Liver (tissue), 9 donors: ENCODE measurements around the gene ECEL1. TPM values are rescaled to one million over a fixed set of nuclear protein-coding genes. Genes with fewer than 3 reads are reported as not detected.

ENCODE experiments used
- DNase-seq: peaks from one replicate; pipeline ENCODE4 v3.0.0-alpha.2; 2017; ENCODE audit warnings: low spot score
- H3K27ac ChIP-seq, 2 donors: one replicate each; pipeline ENCODE4 v1.7.0; 2013; ENCODE audit warnings: inconsistent platforms in 2 of 2, low read length in 2 of 2, control low read depth in 1 of 2, low read depth in 1 of 2, mild to moderate bottlenecking in 1 of 2
- H3K27me3 ChIP-seq, 4 donors: one replicate each; pipeline versions ENCODE4 v1.6.1 to v1.7.0; 2013; ENCODE audit warnings: low read length in 3 of 4, inconsistent platforms in 1 of 4, mild to moderate bottlenecking in 1 of 4, moderate library complexity in 1 of 4; ENCODE audit not compliant: control insufficient read depth in 4 of 4, insufficient read depth in 4 of 4
- H3K36me3 ChIP-seq, 4 donors: one replicate each; pipeline versions ENCODE4 v1.6.1 to v1.7.0; 2013; ENCODE audit warnings: low read length in 3 of 4, mild to moderate bottlenecking in 3 of 4, low read depth in 1 of 4, moderate library complexity in 1 of 4; ENCODE audit not compliant: control insufficient read depth in 4 of 4, insufficient read depth in 3 of 4
- H3K4me1 ChIP-seq, 4 donors: one replicate each; pipeline versions ENCODE4 v1.6.1 to v1.7.0; 2013; ENCODE audit warnings: low read length in 3 of 4, mild to moderate bottlenecking in 3 of 4, moderate library complexity in 1 of 4; ENCODE audit not compliant: control insufficient read depth in 4 of 4, insufficient read depth in 4 of 4
- H3K4me3 ChIP-seq, 3 donors: one replicate each; pipeline versions ENCODE4 v1.6.1 to v1.7.0; 2013; ENCODE audit warnings: low read length in 3 of 3, control low read depth in 1 of 3, low read depth in 1 of 3, mild to moderate bottlenecking in 1 of 3
- H3K9ac ChIP-seq, 2 donors: one replicate each; pipeline ENCODE4 v1.7.0; 2013; ENCODE audit warnings: low read length in 2 of 2, mild to moderate bottlenecking in 2 of 2, moderate library complexity in 2 of 2, control low read depth in 1 of 2, low read depth in 1 of 2
- H3K9me3 ChIP-seq, 4 donors: one replicate each; pipeline versions ENCODE4 v1.6.1 to v1.7.0; 2013; ENCODE audit warnings: low read length in 3 of 4; ENCODE audit not compliant: control insufficient read depth in 4 of 4
- CTCF ChIP-seq: fragments of 150-350 bp; IDR thresholded peaks from 2 replicates; pipeline ENCODE4 v1.5.1; 2017; ENCODE audit warnings: improper control_type of control experiment, low read depth, low read length; ENCODE audit not compliant: missing input control
- EGR1 ChIP-seq, 2 donors: IDR thresholded peaks; 2 replicates each; pipeline ENCODE4 v1.6.1; 2016 to 2018; ENCODE audit warnings: antibody characterized with exemption in 2 of 2, low read depth in 2 of 2
- FOXA1 ChIP-seq: IDR thresholded peaks from 2 replicates; pipeline ENCODE4 v1.6.1; 2016; ENCODE audit warnings: antibody characterized with exemption
- FOXA2 ChIP-seq: IDR thresholded peaks from 2 replicates; pipeline ENCODE4 v1.6.1; 2016; ENCODE audit warnings: antibody characterized with exemption
- GABPA ChIP-seq, 2 donors: IDR thresholded peaks in 1 of 2; conservative IDR thresholded peaks in 1 of 2; 2 replicates each; pipeline ENCODE4 v1.6.1; 2016; ENCODE audit warnings: antibody characterized with exemption in 2 of 2, mild to moderate bottlenecking in 1 of 2, moderate library complexity in 1 of 2
- HNF4A ChIP-seq, 2 donors: conservative IDR thresholded peaks; 2 replicates each; pipeline ENCODE4 v1.6.1; 2016; ENCODE audit warnings: antibody characterized with exemption in 2 of 2, mild to moderate bottlenecking in 2 of 2
- HNF4G ChIP-seq: IDR thresholded peaks from 2 replicates; pipeline ENCODE4 v1.6.1; 2016; ENCODE audit warnings: antibody characterized with exemption
- JUND ChIP-seq, 2 donors: IDR thresholded peaks; 2 replicates each; pipeline ENCODE4 v1.6.1; 2016; ENCODE audit warnings: antibody characterized with exemption in 2 of 2
- MAX ChIP-seq: IDR thresholded peaks from 2 replicates; pipeline ENCODE4 v1.6.1; 2016; ENCODE audit warnings: antibody characterized with exemption
- NR2F2 ChIP-seq: IDR thresholded peaks from 2 replicates; pipeline ENCODE4 v1.6.1; 2016; ENCODE audit warnings: antibody characterized with exemption
- RAD21 ChIP-seq, 2 donors: IDR thresholded peaks; 2 replicates each; pipeline ENCODE4 v1.6.1; 2016; ENCODE audit warnings: antibody characterized with exemption in 2 of 2, mild to moderate bottlenecking in 2 of 2
- REST ChIP-seq: IDR thresholded peaks from 2 replicates; pipeline ENCODE4 v1.6.1; 2016; ENCODE audit warnings: antibody characterized with exemption, mild to moderate bottlenecking
- RXRA ChIP-seq, 2 donors: IDR thresholded peaks; 2 replicates each; pipeline ENCODE4 v1.6.1; 2017 to 2018; ENCODE audit warnings: antibody characterized with exemption in 2 of 2, mild to moderate bottlenecking in 1 of 2
- SP1 ChIP-seq: IDR thresholded peaks from 2 replicates; pipeline ENCODE4 v1.6.1; 2018; ENCODE audit warnings: antibody characterized with exemption, mild to moderate bottlenecking
- TAF1 ChIP-seq: conservative IDR thresholded peaks from 2 replicates; pipeline ENCODE4 v1.6.1; 2016; ENCODE audit warnings: antibody characterized with exemption, mild to moderate bottlenecking
- YY1 ChIP-seq: IDR thresholded peaks from 2 replicates; pipeline ENCODE4 v1.6.1; 2016; ENCODE audit warnings: antibody characterized with exemption, mild to moderate bottlenecking
- WGBS: extraction: QIAGEN DNeasy Blood & Tissue Kit; methylation state at CpG from one replicate; pipeline ENCODE4 v1.1.7; 2013; 5-methylcytosine and 5-hydroxymethylcytosine counted together
- polyA plus RNA-seq, 2 donors: library from polyadenylated mRNA; stranded (reverse) in 1 of 2; unstranded in 1 of 2; fragments of 200-250 nt in 1 of 2; fragments of >200 nt in 1 of 2; fragmentation: Nextera tagmentation in 1 of 2; extraction: Ambion mirVana in 1 of 2; gene quantifications; one replicate each; pipeline versions ENCODE4 v1.2.1 to v1.2.3, GENCODE V29; 2013 to 2015
- total RNA-seq, 2 donors: library from RNA; depleted of rRNA; stranded (reverse); fragments of >200 nt; gene quantifications; one replicate each; pipeline ENCODE4 v1.2.3, GENCODE V29; 2014
- TF ChIP-seq, protein P1 (sequence below): IDR thresholded peaks from 2 replicates; pipeline ENCODE4 v1.6.1; 2016; ENCODE audit warnings: antibody characterized with exemption
- TF ChIP-seq, protein P2 (sequence below): IDR thresholded peaks from 2 replicates; pipeline ENCODE4 v1.6.1; 2016; ENCODE audit warnings: antibody characterized with exemption
- donor health status: healthy.
- donor health status: healthy.
- donor health status: healthy.
- donor health status: healthy.
- donor health status: healthy.

The ECEL1 gene
- total and polyA plus RNA-seq, 4 donors: 0.67 to 1.8 TPM; not detected in 2

DNA sequence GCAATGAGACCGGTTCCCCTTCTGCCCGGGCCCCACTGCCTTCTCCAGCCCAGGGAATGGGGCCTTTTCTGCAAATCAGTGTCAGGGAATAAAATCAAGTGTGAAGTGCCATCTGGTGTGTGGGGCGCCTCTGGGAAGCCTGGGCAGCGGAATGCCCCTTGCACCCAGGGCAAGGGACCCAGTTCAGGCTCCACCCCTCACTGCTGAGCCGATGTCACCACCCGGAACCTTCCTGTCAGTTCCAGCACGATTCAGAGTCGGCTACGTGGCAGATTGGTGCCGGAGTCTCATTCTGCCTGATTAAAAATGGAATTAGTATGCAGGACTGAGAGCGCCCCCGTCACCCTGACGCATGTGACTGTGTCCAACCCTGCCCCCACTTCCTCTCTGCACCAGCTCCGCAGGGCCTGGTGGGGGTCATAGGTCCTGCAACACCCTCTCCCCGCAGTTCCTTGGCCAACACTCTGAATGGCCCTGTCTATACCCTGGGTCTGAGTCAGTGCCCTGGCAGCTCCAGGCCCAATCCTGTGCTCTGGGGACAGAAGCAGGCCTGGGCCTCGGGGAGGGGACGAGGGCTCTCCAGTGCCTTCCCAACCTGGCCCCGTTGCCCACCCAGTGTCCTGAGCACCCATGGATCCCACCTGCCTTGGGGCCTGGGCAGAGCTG, 39.9 kb downstream of the ECEL1 start:
- H3K9ac ChIP-seq: peak overlapping the region; percentile 76 to 83
- H3K27me3 ChIP-seq: no peaks in the 10 kb centered on the region
- peak overlapping the region; percentile 97 for H3K27ac ChIP-seq
- H3K4me1 ChIP-seq: peaks cover 8 to 28% (median 15%) of the 10 kb centered on the region in 4 donors
- no peak overlapping the region for H3K4me3 ChIP-seq
- H3K36me3 ChIP-seq: no peaks in the 10 kb centered on the region
- WGBS: 34% methylated on average over 18 of the region's 18 CpGs
- no peak for DNase-seq
- no peaks in the 10 kb centered on the region for H3K9me3 ChIP-seq
- TF ChIP-seq, protein P1, sequence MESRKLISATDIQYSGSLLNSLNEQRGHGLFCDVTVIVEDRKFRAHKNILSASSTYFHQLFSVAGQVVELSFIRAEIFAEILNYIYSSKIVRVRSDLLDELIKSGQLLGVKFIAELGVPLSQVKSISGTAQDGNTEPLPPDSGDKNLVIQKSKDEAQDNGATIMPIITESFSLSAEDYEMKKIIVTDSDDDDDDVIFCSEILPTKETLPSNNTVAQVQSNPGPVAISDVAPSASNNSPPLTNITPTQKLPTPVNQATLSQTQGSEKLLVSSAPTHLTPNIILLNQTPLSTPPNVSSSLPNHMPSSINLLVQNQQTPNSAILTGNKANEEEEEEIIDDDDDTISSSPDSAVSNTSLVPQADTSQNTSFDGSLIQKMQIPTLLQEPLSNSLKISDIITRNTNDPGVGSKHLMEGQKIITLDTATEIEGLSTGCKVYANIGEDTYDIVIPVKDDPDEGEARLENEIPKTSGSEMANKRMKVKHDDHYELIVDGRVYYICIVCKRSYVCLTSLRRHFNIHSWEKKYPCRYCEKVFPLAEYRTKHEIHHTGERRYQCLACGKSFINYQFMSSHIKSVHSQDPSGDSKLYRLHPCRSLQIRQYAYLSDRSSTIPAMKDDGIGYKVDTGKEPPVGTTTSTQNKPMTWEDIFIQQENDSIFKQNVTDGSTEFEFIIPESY: no peak
- TF ChIP-seq, protein P2, sequence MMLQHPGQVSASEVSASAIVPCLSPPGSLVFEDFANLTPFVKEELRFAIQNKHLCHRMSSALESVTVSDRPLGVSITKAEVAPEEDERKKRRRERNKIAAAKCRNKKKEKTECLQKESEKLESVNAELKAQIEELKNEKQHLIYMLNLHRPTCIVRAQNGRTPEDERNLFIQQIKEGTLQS: no peak
- no peak for TF ChIP-seq FOXA1
- TF ChIP-seq FOXA2: peak; percentile 48
- peak; percentile 96 for TF ChIP-seq YY1
- TF ChIP-seq CTCF: no peak
- TF ChIP-seq HNF4G: peak; percentile 93
- peak; percentile 81 for TF ChIP-seq TAF1
- peak in 1 of 2 donors; percentile 66 for TF ChIP-seq EGR1 (IDR thresholded peaks at IDR 0.05; ENCODE audit: low read depth in 2 of 2)
- TF ChIP-seq RAD21 (IDR thresholded peaks at IDR 0.05): no peak
- peak; percentile 56 for TF ChIP-seq NR2F2
- TF ChIP-seq MAX: no peak
- peak in 1 of 2 donors; percentile 61 for TF ChIP-seq JUND (IDR thresholded peaks at IDR 0.05)
- TF ChIP-seq HNF4A (conservative IDR thresholded peaks at IDR 0.05): peak; percentile 98 to 99
- peak; percentile 93 for TF ChIP-seq REST
- peak; percentile 44 to 79 for TF ChIP-seq RXRA (IDR thresholded peaks at IDR 0.05)
- TF ChIP-seq GABPA (IDR thresholded peaks at IDR 0.05 in 1 of 2, conservative IDR thresholded peaks at IDR 0.05 in 1 of 2): peak in 1 of 2 donors; percentile 45
- peak; percentile 96 for TF ChIP-seq SP1
